HG03469 (cell line): ENCODE results near the gene PRKCH.

Experiments used
- ATAC-seq: cut with Tn5 transposase; IDR thresholded peaks from one replicate; pipeline ENCODE4 v1.9.1; 2021; ENCODE audit warnings: mild to moderate bottlenecking, moderate library complexity, moderate number of reproducible peaks; ENCODE audit not compliant: unreplicated experiment

PRKCH gene

GRCh38 chr14:61360796-61361525 is 39.6 kb downstream of the PRKCH start:
- no peak for ATAC-seq

DNA sequence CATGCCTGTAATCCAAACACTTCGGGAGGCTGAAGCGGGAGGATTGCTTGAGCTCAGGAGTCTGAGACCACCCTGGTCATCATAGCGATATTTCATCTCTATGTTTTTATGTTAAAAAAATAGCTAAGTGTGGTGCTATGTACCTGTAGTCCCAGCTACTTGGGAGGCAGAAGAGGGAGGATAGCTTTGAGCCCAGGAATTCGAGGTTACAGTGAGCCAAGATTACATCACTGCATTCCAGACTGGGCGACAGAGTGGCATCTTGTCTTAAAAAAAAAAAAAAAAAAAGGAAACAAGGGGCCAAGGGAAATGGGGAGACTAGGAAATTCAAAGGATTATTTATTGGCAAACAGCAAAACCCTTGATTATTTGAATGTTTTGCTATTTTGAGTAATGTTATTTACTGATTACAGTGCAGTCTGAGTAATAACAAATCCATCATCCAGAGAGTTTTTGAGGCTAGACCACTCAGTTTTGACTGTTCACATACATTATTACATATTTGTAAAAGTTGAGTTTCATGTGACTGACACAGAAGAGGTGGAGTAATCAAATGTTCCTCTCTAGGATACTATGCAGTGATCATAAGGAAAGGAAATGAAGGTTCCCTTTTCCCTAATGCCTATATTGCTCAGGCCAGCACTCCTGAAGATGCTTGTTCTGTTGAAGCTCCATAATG is 40.8 kb downstream of the PRKCH start:
- no peak for ATAC-seq

- ATAC-seq = no peak
These were observed 42.9 kb downstream of the PRKCH start for GRCh38 chr14:61364243-61364642.

DNA sequence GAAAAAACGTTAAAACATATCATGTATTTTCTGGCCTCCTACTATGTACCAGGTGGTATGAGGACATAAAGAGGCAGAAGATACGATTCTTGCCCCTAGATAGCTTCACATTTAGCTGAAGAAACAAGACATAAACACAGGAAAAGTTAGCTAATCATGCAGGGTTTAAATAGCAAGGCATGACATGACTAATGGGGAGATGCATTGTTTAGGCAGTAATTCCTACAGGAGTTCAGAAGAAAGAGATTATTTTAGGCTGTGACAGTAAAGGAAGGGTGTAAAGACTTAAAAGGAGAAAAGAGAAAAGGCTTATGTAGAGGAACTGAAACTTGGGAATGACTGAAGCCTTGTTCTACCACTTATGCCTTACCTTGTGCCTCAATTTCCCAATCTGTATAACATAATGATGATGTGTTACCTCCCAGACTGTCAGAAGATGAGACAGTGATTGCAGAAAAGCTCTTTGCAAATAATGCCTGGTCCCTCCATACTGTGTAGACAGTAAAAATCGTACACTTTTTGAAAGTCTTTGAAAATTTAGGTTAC is 44.4 kb downstream of the PRKCH start:
- no peak for ATAC-seq

DNA sequence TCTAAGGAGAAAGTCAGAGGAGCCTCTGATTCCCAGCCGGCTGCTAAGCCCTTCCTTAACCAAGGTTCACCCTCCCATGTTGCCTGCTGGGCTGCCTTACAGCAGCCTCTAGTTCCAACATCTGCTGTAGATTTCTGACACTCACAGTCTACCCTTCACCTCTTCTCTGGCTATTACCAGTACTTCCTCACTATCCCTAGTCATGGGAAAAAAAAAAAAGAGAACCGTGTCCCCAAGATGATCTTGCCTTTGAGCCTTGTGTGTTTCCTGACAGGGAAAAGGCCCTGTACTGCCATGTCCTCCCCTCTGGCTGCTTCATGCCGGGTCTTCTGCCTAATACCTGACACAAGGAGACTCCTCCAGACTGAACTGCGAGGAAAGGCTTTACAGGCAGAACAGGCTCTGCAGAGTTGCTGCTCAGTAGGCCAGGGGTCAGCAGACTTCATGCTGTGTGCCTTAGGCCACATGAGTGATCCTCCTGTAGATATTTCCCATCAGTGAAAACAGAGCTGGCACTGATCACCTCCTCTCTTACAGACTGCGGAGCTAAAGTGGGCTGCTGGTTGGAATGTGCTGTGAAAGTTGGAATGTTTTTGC is 46.8 kb downstream of the PRKCH start:
- ATAC-seq = no peak

- ATAC-seq = no peak
These were observed 47.5 kb downstream of the PRKCH start for GRCh38 chr14:61368781-61369453.

DNA sequence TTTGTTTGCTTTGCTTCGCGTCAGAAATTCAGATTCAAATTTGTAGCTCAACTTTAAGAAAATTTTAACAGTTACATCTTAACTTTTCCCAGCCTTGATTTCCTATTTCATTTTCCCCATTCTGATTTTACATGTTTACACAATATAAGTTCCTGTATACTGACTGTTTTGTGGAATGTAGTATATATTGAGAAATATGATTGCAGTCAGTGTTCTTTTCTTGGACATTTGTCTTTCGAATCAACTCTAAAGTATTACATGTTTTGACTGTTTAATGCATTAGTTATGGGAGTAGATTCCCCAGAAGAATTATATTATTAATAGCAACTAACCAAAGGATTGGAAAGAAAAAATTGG is 48.1 kb downstream of the PRKCH start:
- ATAC-seq = no peak

GRCh38 chr14:61372379-61372778 is 51.0 kb downstream of the PRKCH start:
- no peak for ATAC-seq

GRCh38 chr14:61372842-61373555 is 51.6 kb downstream of the PRKCH start:
- ATAC-seq = no peak

GRCh38 chr14:61374284-61374683 is 52.9 kb downstream of the PRKCH start:
- ATAC-seq = no peak

GRCh38 chr14:61375218-61375617 is 53.8 kb downstream of the PRKCH start:
- no peak for ATAC-seq

DNA sequence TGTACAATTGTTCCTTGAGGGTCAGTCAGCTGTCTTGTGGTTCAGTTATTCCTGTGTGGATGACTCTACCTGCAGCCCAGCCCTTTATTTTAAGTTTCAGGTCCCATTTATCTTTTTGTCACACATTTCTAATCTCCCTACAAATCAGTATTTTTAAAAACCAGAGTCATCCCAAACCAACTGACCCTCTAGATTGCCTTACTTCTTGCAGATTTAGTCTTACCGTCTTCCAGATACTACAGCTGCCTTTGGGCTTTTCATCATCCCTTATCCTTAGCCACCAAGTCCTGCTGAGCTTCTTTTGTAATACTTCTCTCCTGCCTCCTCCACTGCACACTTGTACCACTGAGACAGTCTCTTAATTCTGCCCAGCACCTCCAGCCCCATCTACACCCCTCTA is 54.9 kb downstream of the PRKCH start:
- no peak for ATAC-seq

- ATAC-seq = no peak
These were observed 56.4 kb downstream of the PRKCH start for GRCh38 chr14:61377749-61378148.

DNA sequence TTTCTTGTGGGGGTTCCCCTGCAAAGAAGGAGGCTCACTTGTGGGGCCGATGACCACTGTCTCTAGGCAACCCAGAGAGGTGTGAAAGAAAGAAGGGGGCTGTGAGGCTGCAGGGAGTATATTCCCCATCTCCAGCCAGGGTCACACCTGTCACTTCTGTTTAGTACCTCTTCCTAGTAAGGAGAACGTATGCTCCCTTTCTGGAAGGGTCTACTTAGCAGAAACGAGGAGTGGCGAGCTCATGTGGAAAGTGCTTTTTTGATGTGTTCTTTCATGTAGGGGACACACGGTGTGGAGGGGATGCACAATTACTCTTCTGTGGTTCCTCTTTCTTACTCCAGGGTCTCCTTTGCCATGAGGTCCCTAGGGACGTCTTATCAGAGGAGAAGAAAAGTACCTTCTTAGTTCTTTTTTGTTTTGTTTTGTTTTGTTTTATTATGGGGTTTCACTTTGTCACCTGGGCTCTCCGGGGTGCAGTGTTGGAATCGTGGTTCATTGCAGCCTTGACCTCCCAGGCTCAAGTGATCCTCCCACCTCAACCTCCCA is 58.3 kb downstream of the PRKCH start:
- no peak for ATAC-seq

- ATAC-seq = no peak
These were observed 59.6 kb downstream of the PRKCH start for GRCh38 chr14:61380984-61381383.

GRCh38 chr14:61381553-61381952 is 60.2 kb downstream of the PRKCH start:
- no peak for ATAC-seq

GRCh38 chr14:61382842-61383241 is 61.5 kb downstream of the PRKCH start:
- no peak for ATAC-seq

DNA sequence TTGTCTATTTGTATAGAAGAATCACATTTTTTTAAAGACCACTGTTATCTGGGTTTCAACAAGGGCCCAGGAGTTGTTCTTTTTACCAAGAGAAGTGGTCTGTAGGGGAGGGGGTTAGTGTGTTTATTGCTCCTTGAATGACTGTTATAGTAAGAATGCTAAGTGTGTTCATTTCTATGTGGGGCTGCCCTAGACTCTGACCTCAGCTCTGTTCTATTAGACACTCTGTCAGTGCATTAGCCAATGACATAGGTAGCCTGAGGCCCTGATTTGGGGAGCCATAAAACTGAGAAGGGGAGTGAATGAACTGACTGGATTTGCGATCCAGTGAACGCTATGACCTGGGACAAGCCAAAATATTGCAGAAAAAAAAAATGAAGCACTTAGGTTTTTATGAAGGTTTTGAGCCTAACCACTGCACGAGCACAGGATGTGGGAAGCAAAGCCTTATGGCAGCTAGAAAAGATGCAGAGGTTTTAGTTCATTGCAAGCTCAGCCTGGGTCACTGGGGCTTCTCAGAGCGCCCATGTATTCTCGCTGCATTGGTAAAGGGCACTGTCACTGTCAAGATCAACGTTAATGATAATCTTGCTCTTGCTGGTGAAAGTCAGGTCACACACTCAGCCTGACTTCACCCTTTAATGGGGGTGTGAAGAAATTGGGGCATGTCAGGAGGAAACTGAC is 63.8 kb downstream of the PRKCH start:
- no peak for ATAC-seq

- ATAC-seq = no peak
These were observed 64.9 kb downstream of the PRKCH start for GRCh38 chr14:61386173-61386772.

GRCh38 chr14:61387076-61387475 is 65.7 kb downstream of the PRKCH start:
- no peak for ATAC-seq
